ENCODE measurements around the gene TRIM50. TPM values are rescaled to one million over a fixed set of nuclear protein-coding genes. Genes with fewer than 3 reads are reported as not detected.
"Not testable (repeated sequence)": the region's sequence is repeated elsewhere in the genome, so short reads cannot be mapped to it uniquely, and the experiment has no call there.

Gene TRIM50
- total RNA-seq, 1 experiment from 2014 or later, result not detected

DNA sequence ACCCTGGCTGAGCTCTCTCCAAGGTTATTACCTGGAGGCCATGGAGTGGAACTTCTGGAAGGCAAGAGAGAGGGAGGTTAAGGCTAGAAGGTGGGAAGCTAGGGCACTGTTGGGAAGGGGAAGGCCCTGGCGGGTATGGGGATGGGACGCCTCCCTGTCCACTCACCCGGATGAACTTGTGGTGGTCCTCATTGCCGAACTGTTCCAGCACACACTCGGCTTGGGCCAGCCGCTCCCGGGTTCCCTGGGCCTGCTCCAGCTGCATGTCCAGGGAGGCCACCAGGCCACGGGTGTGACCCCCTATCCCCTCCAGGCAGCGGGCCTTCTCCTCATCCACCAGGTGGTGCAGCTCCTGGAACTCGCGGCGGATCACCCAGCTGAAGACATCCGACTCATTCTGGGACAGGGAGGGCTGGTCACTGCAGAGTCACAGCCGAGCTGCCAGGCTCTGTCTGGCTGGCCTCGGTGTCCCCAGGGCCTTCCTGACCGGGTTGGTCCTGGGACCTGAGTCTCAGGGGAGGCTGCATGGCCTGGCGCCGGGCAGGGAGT lies 9.2 kb downstream of the TRIM50 start:
- POLR2A ChIA-PET (ENCODE audit: unreplicated experiment), result interaction anchor here (0.7 kb wide), 1 partner anchor 10 kb away, joined by 4 read pairs; the partner anchor contains the start of gene NSUN5
- H2AFZ ChIP-seq (ENCODE audit: low read length); H3F3A ChIP-seq (ENCODE audit: low read length, unreplicated experiment); BruUV-seq (replicated peaks); H3K9me3 ChIP-seq (ENCODE audit: low read length); H3K4me3 ChIP-seq (ENCODE audit: low read length); H4K20me1 ChIP-seq (ENCODE audit: low read length); H3K4me2 ChIP-seq (ENCODE audit: low read length); DNase-seq; H3K9ac ChIP-seq (ENCODE audit: low read length); H3K79me2 ChIP-seq (ENCODE audit: low read length); H3K4me1 ChIP-seq (ENCODE audit: insufficient read depth, low read length); intact Hi-C loops (cut with micrococcal nuclease); H3K9me2 ChIP-seq (replicated peaks; ENCODE audit: low read length); H3K27ac ChIP-seq (ENCODE audit: low read length); H3K36me3 ChIP-seq (ENCODE audit: low read depth, low read length); H3K27me3 ChIP-seq (ENCODE audit: low read length); CTCF ChIA-PET: not testable (repeated sequence)
- peak; percentile 50; the same call in 1 of the 2 replicates for ATAC-seq

DNA sequence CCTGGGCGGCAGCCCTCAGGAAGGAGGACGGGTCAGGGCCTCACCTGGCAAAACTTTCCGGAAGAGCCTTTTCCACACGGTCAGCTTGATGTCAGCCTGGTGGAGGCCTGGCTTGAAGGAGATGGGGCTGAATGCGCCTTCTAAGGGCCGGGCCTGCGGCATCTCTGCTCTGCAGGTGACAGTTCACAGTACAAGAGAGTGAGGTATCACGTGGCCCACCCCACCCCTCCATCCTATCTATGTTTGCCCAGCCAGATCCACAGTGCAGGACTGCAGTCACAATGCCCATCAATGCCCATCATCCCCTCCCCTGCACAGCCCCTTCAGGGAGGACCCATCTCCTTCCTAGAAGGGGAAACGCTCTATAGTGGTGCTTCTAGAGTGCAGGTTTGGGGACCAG lies 11.4 kb downstream of the TRIM50 start:
- Histone ChIP-seq H3K79me2 (ENCODE audit: low read length) (no peaks in the 10 kb centered on the region), H3K27ac (ENCODE audit: low read length) (no peak overlapping the region), H3K4me1 (ENCODE audit: insufficient read depth, low read length) (no peaks in the 10 kb centered on the region), H2AFZ (ENCODE audit: low read length) (no peak overlapping the region), H3K9ac (ENCODE audit: low read length) (no peak overlapping the region), H3K9me3 (ENCODE audit: low read length) (no peaks in the 10 kb centered on the region), H3K27me3 (ENCODE audit: low read length) (no peaks in the 10 kb centered on the region), H3F3A (ENCODE audit: low read length, unreplicated experiment) (no peaks in the 10 kb centered on the region), H3K4me3 (ENCODE audit: low read length) (no peak overlapping the region), H3K4me2 (ENCODE audit: low read length) (no peak overlapping the region), H3K36me3 (ENCODE audit: low read depth, low read length) (no peaks in the 10 kb centered on the region), H4K20me1 (ENCODE audit: low read length) (no peaks in the 10 kb centered on the region), H3K9me2 (replicated peaks; ENCODE audit: low read length) (no peaks in the 10 kb centered on the region)
- POLR2A ChIA-PET (ENCODE audit: unreplicated experiment), result no interaction called here
- DNase-seq, result no peak
- no peak for TF ChIP-seq EZH2phosphoT487 (IDR thresholded peaks at IDR 0.05; ENCODE audit: borderline replicate concordance, low read length)
- TF ChIP-seq, protein P1, sequence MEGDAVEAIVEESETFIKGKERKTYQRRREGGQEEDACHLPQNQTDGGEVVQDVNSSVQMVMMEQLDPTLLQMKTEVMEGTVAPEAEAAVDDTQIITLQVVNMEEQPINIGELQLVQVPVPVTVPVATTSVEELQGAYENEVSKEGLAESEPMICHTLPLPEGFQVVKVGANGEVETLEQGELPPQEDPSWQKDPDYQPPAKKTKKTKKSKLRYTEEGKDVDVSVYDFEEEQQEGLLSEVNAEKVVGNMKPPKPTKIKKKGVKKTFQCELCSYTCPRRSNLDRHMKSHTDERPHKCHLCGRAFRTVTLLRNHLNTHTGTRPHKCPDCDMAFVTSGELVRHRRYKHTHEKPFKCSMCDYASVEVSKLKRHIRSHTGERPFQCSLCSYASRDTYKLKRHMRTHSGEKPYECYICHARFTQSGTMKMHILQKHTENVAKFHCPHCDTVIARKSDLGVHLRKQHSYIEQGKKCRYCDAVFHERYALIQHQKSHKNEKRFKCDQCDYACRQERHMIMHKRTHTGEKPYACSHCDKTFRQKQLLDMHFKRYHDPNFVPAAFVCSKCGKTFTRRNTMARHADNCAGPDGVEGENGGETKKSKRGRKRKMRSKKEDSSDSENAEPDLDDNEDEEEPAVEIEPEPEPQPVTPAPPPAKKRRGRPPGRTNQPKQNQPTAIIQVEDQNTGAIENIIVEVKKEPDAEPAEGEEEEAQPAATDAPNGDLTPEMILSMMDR (conservative IDR thresholded peaks at IDR 0.05; ENCODE audit: low read depth, low read length), result no peak
- no peak for TF ChIP-seq EZH2 (IDR thresholded peaks at IDR 0.05; ENCODE audit: low read length, unreplicated experiment)
- intact Hi-C loops (cut with micrococcal nuclease), result no loop called here
- no TSS peak for BruUV-seq (replicated peaks)
- ATAC-seq, result no peak
- CTCF ChIA-PET, result no interaction called here

DNA sequence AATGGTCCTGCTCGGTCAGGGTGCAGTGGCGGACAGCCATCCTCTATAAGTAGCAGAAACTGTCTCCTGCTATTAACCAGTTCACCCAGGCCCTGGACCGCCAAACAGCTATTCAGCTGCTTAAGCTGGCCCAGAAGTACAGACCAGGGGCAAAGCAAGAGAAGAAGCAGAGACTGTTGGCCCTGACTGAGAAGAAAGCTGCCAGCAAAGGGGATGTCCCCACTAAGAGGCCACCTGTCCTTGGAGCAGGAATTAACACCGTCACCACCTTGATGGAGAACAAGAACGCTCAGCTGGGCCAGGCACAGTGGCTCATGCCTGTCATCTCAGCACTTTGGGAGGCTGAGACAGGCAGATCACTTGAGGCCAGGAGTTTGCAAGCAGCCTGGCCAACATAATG lies 13.6 kb downstream of the TRIM50 start:
- Histone ChIP-seq H3K9me2 (replicated peaks; ENCODE audit: low read length) (no peaks in the 10 kb centered on the region), H3K4me2 (ENCODE audit: low read length) (no peak overlapping the region), H3K79me2 (ENCODE audit: low read length) (0 out of 2 replicates have a peak, but pooled peaks cover 2% of the 10 kb centered on the region), H4K20me1 (ENCODE audit: low read length) (no peaks in the 10 kb centered on the region), H3K36me3 (ENCODE audit: low read depth, low read length) (no peaks in the 10 kb centered on the region), H3K9ac (ENCODE audit: low read length) (no peak overlapping the region), H3K27me3 (ENCODE audit: low read length) (no peaks in the 10 kb centered on the region), H3K4me1 (ENCODE audit: insufficient read depth, low read length) (0 out of 2 replicates have a peak, but pooled peaks cover under 1% of the 10 kb centered on the region), H3F3A (ENCODE audit: low read length, unreplicated experiment) (no peaks in the 10 kb centered on the region), H3K27ac (ENCODE audit: low read length) (no peak overlapping the region), H3K9me3 (ENCODE audit: low read length) (no peaks in the 10 kb centered on the region), H3K4me3 (ENCODE audit: low read length) (no peak overlapping the region), H2AFZ (ENCODE audit: low read length) (no peak overlapping the region)
- DNase-seq, result no peak
- no peak for TF ChIP-seq EZH2phosphoT487 (IDR thresholded peaks at IDR 0.05; ENCODE audit: borderline replicate concordance, low read length)
- no peak for TF ChIP-seq EZH2 (IDR thresholded peaks at IDR 0.05; ENCODE audit: low read length, unreplicated experiment)
- TF ChIP-seq, protein P1 (conservative IDR thresholded peaks at IDR 0.05; ENCODE audit: low read depth, low read length), result no peak
- intact Hi-C loops (cut with micrococcal nuclease), result no loop called here
- no TSS peak for BruUV-seq (replicated peaks)
- ChIA-PET CTCF (no interaction called here), POLR2A (ENCODE audit: unreplicated experiment) (no interaction called here)
- ATAC-seq, result no peak

All from PC-3 (cell line).